KBM-7 (cell line): ENCODE data around the gene B4GALT5.
A peak's percentile ranks its signal among the peaks of the same experiment; 100 is the strongest.
"Not testable (repeated sequence)": the region's sequence is repeated elsewhere in the genome, so short reads cannot be mapped to it uniquely, and the experiment has no call there.

Experiments
- DNase-seq: peaks from one replicate; pipeline ENCODE4 v3.0.0-alpha.2; 2015
- in situ Hi-C: fragments of 300-500 bp; cut with MboI; formaldehyde crosslinking; loops from 2 replicates; pipeline ENCODE4 v1.14.3; 2020; ENCODE audit warnings: low sequenced_read_pairs, low pct_unique_long_range_greater_than_20kb, mixed read lengths

B4GALT5 gene

DNA sequence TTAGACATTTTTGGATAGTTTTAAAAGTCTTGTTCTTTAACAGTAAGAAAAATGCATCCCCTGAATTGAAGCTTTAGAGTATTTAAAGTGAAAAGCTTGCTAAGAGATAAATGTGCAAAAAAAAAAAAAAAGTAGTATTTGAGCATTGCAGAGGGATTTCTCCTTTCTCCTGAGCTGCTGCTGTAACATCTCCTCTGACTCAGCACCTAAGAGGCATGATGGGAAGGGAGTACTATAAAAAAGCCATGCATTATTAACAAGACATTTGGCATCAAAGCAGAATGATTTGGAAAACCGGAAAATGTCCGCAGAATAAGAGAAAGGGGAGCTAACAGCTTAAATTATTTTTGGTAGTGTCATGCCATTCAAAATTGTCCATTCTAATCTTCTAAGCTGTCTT, 27.9 kb downstream of the B4GALT5 start:
- in situ Hi-C loops: no loop called here
- no peak for DNase-seq

DNA sequence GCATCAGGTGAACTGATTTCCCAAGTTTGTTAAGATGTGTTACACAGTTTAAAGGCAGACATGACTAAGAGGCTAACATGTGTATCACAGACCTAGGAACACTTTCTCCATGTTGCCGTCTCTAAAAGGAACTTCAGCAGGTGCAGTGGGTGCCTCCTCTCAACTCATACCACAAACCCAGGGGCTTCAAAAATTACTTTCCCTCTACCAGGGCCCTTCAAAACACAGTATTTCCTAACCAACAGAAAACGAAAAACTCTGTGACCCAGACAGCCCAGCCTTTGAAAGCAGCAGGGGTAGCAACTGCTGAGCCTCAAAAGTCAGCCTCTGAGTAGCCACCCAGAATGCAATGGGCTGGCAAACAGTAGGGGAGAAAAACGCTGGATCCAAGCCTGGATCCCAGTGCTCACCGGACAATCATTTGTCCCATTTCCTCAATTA, 28.5 kb downstream of the B4GALT5 start:
- in situ Hi-C loops: no loop called here

DNA sequence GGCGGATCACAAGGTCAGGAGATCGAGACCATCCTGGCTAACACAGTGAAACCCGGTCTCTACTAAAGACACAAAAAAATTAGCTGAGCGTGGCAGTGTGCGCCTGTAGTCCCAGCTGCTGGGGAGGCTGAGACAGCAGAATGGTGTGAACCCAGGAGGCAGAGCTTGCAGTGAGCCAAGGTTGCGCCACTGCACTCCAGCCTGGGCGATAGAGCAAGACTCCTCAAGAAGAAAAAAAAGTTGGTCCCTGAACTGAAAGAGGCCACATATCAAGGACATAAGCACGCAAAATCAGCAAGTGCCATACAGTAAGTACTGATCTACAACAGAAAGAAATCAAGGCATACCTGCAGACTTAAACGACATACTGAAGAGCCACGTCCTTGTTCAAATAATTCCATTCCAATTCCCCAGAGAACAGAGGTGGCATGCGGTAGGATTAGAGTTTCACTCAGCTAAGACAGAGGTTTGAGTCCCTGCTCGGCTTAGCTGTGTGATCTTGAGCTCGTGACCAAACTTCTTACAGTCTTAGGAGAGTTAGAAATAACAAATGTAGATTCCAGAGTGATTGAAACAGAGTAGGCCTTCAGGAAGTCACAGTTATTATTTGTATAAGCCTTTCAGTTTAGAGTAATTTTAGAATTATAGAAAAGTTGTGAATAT, 29.2 kb downstream of the B4GALT5 start:
- no peak for DNase-seq
- in situ Hi-C loops: no loop called here

More for the DNA sequence above, 28.5 kb downstream of the B4GALT5 start:
- DNase-seq: no peak

DNA sequence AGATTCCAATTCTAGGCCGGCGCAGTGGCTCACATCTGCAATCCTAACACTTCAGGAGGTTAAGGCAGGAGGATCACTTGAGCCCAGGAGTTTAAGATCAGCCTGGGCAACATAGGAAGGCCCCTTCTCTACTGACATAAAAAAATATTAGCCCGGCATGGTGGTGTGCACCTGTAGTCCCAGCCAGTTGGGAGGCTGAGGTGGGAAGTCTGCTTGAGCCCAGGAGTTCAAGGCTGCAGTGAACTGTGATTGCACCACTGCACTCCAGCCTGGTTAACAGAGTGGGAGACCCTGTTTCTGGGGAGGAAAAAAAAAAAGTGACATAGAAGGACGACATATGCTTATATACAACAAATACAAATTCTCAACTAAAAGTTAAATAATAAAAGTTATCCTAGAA, 30.9 kb downstream of the B4GALT5 start:
- in situ Hi-C loops: no loop called here
- no peak for DNase-seq

DNA sequence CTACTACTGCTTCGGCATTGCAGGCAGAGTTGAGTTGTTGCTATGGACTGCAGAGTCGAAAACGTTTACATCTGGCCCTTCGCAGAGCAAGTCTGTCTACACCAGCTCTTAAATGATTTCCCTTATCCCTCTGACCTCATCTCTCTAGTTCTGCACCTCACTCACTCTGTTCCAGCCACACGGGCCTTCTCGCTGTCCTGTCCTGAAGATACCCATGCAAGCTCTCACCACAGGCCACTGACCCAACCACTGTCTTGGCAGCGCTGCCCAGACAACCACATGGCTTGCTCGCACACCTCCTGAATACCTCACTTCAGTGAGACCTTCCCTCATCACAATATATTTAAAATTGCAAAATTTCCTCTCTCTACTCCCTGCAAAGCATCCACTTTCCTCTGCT, 31.4 kb downstream of the B4GALT5 start:
- DNase-seq: no peak
- in situ Hi-C loops: no loop called here

DNA sequence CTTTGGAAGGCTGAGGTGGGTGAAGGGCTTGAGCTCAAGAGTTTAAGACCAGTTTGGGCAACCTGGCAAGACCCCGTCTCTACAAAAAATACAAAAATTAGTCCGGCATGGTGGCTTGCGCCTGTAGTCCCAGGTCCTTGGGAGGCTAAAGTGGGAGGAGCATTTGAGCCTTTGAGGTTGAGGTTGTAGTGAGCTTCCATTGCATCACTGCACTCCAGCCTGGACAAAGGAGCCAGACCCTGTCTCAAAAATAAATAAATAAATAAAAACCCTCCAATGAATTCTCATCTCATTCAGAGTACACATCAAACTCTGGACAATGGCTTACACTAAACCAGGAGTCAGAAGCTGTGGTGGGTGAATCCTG, 31.8 kb downstream of the B4GALT5 start:
- DNase-seq: no peak
- in situ Hi-C loops: no loop called here

DNA sequence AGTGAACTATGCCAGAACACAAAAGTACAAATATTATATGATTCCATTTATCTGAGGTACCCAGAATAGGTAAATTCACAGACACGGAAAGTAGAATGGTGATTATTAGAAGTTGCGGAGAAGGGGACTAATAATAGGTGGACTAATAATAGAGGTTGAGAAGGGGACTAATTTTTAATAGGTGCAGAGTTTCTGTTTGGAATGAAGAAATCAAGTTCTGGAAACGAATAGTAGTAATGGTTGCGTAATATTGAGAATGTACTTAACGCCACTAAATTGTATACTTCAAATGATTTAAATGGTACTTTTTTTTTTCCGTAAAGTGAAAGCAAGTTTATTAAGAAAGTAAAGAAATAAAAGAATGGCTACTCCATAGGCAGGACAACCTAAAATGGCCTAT, 33.2 kb downstream of the B4GALT5 start:
- in situ Hi-C loops: no loop called here
- no peak for DNase-seq

DNA sequence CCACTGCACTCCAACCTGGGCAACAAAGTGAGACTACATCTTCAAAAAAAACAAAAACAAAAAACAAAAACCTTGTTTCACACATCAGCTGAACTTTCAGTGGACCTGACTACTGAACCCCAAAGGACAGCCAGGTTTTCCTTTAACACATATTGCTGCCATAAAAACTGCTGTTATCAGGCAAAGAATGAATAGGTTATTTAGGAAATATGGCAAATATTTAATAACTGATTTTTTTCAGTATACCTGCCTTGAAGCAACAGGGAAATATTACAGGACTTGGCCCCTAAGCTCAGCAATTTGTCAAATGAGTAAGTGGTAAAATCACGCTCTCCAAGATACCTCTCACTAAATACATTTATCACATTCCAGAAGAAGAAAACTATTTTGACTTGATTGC, 34.0 kb downstream of the B4GALT5 start:
- in situ Hi-C loops: no loop called here
- DNase-seq: no peak

DNA sequence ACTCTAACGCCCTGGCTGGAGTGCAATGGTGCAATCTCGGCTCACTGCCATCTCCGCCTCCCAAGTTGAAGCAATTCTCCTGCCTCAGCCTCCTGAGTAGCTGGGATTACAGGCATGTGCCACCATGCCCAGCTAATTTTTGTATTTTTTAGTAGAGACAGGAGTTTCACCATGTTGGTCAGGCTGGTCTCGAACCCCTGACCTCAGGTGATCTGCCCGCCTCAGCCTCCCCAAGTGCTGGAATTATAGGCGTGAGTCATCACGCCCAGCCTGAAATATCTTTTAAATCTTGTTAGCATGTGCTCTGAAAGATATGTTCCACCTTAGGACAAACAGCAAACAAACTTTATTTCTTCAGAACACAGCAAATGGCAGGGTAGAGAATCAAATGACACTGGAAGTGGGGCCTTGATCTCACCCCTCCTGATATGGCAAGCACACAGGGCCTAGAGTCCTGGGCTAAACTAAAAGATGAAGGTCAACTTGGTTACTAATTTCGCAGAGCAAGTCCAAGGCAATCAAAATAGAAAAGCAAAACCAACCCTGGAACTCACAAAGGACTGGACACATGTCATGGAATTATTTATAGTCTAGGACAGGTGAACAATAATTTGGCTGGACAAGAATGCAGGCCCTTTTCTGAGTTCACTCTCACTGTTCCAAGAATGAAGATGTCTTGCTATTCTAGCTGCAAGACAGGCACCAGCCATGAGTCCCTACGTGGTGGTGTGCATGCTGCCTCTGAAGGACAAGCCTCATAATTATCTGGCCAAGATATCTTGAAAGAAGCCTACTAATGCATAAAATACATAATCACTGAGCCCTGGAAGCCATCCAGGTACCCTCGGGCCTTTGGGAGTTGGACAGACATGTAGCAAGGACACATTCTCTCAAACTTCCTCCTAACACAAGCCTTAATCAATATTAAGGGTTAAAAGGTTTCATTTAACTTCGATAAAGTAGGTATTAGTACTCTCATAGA, 35.6 kb downstream of the B4GALT5 start:
- peak; percentile 14 for DNase-seq
- in situ Hi-C loops: no loop called here

DNA sequence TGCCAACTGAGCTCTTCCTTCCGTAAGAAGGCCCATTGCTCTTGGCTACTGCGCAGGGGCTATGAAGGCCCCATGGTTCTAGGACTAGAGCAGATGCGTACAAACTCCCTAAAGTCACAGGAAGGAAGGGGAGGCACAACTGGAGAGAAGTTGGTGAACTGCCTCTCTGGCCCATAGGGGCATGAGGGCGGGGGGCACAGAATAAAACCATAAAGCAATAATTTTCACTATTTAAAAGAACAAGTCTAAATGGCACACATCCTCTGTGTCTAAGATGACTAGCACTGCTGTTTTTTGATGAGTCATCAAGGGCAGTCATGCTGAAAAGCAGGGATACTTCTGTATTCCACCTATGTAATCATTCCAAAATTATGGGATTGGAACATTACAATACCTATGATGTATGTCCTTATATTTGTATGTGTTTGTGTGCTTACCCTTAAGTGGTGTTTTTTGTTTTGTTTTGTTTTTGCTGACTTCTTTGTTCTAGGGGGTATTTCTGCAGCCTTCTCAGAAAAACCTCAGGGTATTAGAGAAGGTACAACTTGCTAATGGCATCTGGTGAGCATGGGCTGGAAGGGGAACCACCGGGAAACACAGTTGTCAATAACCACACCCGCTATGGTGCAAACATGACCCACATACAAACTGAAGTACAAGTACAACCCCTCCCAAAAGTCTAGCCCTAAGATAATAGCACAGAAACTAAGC, 36.9 kb downstream of the B4GALT5 start:
- in situ Hi-C loops: no loop called here
- peak; percentile 73 for DNase-seq

DNA sequence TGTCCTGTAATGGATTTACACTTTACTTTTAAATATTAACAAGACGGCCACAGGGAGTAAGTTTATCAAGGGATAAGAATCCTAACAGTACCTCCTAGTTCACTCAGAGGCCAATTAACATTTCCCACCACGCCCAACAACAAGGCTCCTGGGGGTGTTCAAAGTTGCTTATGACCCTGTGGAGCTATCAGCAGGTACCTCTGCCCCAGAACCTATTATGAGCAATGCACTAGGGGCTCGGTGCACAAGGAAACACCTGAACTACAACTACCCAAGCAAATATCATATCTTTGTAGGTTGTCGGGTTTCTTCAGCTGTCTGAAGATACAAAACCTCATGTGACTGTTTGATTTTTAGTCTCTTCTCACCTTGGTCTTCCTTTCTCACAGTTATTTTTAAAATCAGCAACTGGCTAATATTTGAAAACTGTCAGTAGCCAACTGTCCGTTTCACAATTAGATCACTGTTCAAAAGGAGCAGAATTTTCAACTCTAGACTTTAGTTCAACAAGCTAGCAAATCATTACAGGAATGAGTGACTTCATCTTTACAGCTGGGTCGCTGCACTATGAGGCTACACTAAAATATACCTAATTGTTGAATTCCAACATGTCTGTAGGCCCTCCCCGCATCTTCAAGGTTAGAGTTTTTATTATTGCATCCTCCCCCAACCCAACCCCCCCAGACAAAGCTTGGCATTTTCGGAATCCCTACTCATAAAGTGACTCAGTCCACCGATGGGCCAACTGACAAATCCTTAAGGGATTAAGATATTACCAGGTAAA, 38.1 kb downstream of the B4GALT5 start:
- in situ Hi-C loops: no loop called here
- DNase-seq: no peak

DNA sequence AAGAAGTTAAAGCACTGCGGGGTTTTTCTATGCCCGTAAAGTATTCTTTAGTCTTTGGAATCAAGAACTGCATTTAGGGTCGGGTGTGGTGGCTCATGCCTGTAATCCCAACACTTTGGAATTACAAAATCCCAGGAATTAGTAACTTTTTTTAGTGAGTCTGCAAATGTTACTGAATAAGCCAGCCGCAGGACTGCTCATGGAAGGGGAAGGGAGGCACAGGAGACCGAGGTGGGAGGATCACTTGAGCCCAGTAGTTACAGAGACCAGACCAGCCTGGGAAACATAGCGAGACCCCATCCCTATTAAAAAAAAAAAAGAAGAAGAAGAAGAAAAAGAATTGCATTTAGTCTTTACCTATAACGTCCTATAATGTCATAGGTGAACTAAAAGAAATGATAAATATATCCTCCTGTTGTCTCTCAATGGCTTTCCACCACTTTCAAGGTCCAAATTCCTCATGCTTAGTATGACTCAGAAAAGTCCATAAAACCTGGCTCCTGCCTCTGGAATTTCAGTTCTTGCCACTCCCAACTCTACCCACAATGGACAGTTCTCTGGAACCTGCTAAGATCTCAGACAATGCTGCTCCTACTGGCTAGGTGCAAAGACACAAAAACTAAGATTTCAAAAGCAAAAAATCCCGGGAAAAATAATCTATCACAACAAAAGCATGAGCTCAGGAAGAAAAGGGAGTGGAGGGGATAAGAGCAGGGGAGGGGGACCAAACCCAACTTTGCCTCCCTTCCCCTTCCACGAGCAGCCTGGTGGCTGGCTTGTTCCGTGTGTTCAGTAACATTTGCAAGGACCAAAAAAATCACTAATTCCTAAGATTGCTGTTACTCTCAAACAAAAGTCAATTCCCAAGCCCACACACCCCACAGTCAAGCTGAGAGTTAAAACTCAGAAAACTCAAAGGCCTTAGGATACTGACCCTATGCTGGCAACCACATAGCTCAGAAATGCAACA, 39.0 kb downstream of the B4GALT5 start:
- in situ Hi-C loops: no loop called here
- no peak for DNase-seq

DNA sequence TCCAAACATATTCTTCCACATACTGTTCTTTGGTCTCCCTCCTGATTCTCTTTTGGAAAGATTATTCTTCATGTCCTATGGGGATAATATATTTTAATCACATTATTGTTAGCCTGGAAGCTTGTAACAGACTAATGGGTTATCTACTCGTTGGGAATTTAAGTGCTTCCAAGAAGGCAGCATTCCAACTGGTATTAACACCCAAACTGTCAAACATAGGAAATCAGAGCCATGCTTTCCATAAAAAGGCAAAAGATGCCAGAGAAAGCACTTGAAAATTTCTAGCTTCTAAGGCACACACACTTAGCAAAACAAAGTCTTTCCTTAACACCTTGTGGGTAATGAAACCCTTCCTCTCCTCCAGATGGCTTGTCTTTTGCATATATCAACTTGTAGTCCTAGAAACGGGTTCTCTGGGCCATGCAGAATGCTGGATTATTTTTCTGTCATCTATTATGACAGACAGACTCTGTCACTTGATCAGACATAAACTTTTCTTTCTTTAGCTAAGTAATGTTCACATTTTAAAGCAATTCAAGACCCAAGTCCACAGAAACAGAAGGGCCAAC, 41.5 kb downstream of the B4GALT5 start:
- DNase-seq: no peak
- in situ Hi-C loops: no loop called here

DNA sequence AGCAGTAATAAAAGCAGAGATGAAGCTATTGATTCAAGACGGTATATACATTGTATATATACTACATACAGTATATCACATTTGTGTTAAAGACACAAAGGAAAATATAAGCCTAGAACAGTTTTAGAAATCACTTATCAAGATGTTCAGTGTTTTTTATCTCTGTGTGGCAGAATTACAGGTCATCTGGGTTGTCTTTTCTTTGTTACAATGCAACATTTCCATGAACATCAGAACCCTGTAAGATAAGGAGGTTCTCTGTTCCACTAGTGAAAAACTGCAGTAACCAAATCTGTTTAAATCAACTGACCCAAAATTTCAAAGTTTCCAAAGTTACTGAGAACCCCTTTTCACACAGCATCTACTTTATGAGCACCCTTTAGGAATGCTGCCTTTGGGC, 42.2 kb downstream of the B4GALT5 start:
- in situ Hi-C loops: no loop called here
- DNase-seq: no peak

DNA sequence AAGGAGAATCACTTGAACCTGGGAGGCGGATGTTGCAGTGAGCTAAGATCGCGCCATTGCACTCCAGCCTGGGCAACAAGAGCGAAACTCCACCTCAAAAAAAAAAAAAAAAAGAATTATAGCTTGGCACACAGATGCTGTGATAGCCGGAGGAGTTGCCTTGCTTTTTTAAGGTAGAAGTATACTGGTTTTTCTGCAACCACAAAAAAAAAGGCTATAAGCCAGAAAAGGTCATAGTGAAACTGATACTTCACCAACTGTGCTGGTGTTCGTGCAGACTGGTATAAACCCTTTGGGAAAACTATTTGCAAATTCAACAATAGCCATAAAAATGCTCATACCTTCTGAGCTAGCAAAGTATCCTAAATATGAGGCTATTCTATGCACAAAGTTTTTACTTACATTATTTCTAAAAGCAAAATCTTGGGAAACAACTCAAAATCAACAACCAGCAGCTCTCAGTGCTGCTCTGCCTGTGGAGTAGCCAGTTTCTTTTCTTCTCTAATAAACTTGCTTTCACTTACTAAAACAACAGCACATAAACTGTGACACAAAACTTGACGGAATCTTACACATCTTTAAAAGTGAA, 44.0 kb downstream of the B4GALT5 start:
- in situ Hi-C loops: no loop called here
- DNase-seq: no peak

DNA sequence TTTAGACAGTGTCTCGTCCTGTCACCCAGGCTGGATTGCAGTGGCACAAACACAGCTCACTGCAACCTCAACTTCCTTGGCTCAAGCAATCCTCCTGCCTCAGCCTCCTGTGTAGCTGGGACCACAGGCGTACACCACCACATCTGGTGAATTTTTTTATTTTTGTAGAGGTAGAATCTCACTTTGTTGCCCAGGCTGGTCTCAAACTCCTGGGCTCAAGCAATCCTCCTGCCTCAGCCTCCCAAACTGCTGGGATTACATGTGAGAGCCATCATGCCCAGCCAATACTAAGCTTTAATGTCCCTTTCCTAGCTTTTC, 44.8 kb downstream of the B4GALT5 start:
- in situ Hi-C loops, DNase-seq: not testable (repeated sequence)

DNA sequence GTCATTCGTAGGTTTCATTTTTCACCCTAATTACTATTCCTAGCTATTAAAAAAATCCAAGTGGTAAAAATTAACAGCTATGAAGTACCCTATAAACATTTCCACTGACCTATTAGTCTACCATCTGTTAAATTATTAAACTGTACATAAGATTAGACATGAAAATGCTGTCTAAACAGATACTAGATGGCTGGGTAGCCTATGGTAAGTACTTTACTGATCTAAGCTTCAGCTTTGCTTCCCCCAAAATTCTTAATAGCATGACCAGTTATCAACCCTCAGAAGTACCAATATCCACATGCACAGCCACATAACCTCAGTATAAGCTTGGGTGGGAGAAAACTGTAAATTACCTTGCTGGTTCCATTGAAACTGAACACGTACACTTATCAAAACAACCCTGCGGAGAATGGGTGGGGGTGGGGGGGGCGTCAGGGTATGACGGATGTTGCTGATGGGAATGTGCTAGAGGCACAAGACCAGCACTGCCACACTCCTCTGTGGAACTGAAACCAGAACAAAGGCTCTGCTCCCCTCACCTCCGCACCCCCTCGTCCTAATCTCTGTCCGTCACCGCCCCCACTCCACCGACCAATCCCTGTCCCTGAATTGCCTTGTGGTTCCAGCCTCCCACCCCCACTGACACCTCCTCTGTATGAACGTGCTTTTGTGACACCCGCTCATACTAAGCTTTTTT, 45.3 kb downstream of the B4GALT5 start:
- DNase-seq: no peak
- in situ Hi-C loops: no loop called here
